ENCODE measurements around the gene IBTK. TPM values are rescaled to one million over a fixed set of nuclear protein-coding genes. Genes with fewer than 3 reads are reported as not detected.
"Not testable (repeated sequence)": the region's sequence is repeated elsewhere in the genome, so short reads cannot be mapped to it uniquely, and the experiment has no call there.

IBTK gene, protein sequence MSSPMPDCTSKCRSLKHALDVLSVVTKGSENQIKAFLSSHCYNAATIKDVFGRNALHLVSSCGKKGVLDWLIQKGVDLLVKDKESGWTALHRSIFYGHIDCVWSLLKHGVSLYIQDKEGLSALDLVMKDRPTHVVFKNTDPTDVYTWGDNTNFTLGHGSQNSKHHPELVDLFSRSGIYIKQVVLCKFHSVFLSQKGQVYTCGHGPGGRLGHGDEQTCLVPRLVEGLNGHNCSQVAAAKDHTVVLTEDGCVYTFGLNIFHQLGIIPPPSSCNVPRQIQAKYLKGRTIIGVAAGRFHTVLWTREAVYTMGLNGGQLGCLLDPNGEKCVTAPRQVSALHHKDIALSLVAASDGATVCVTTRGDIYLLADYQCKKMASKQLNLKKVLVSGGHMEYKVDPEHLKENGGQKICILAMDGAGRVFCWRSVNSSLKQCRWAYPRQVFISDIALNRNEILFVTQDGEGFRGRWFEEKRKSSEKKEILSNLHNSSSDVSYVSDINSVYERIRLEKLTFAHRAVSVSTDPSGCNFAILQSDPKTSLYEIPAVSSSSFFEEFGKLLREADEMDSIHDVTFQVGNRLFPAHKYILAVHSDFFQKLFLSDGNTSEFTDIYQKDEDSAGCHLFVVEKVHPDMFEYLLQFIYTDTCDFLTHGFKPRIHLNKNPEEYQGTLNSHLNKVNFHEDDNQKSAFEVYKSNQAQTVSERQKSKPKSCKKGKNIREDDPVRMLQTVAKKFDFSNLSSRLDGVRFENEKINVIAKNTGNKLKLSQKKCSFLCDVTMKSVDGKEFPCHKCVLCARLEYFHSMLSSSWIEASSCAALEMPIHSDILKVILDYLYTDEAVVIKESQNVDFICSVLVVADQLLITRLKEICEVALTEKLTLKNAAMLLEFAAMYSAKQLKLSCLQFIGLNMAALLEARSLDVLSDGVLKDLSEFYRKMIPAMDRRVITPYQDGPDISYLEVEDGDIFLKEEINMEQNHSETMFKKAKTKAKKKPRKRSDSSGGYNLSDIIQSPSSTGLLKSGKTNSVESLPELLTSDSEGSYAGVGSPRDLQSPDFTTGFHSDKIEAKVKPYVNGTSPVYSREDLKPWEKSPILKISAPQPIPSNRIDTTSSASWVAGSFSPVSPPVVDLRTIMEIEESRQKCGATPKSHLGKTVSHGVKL (N-terminal part only)
- polyA plus RNA-seq (2011; rRNA removed) (64.0 and 87.3 TPM in 2 replicates), polyA plus RNA-seq (2017; fragmentation: RNase III; extraction: RNeasy Plus Mini Kit Qiagen cat#74134 plus additional on column Dnase treatment) (32.3 to 34.2 TPM (median 32.5 TPM) in 3 replicates), polyA minus RNA-seq (2011; rRNA and poly(A)+ RNA removed) (50.9 and 56.6 TPM in 2 replicates)
- 7.7 and 8.5 TPM in 2 replicates for polyA plus RNA-seq (2012; cell fraction: cytosol; rRNA removed)
- 4.5 and 6.7 TPM in 2 replicates for polyA plus RNA-seq (2012; cell fraction: nucleus; rRNA removed)

DNA sequence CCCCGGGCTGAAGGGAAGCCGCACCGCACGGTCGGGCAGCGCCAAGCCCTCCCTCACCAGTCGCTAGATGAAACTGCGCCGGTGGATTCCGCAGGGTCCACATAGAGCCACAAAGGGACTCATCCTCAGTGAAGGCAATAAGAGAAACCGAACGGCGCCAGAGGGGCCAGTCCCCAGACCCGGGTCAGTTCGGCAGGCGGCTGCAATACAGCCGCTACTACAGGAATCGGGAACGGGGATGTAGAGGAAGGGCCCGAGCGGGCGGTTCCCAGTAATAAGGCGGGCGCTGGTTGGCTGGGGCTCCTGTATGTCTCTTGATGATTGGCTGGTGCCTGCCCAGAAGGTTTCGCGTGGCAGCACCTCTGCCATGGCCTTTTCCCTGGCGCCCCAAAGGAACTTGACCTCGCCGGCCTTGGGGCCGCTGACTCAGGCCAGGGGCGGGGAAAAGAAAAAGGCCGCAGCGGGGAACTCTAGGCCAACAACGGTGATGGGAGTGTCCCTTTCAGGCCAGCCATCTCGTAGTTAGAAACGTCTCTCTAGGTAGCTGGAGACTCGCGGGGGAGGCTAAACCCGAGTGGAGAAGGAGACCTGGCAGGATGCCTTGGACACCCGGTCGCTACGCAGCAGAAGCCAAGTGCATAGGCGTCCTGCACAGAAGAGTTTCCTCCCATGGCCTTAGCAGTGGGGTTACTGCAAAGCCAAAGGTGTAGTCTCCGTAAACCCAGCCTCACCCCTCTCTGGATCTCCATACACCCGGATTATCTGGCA is at the start of gene IBTK:
IBTK (minus strand) TSS at position 240 of the 768 bp plus-strand sequence. CDS start 7,258 bp downstream, outside the sequence.
- FAIRE-seq (no peak), DNase-seq (ENCODE audit: low read depth in 1 of 2, low spot score in 1 of 2) (peak; percentile 85 to 96), ATAC-seq (peak; percentile 90 to 92)
- no peak for TF ChIP-seq HOXB5 (CRISPR knock-in tag; IDR thresholded peaks at IDR 0.05)
- TF ChIP-seq, protein P1, sequence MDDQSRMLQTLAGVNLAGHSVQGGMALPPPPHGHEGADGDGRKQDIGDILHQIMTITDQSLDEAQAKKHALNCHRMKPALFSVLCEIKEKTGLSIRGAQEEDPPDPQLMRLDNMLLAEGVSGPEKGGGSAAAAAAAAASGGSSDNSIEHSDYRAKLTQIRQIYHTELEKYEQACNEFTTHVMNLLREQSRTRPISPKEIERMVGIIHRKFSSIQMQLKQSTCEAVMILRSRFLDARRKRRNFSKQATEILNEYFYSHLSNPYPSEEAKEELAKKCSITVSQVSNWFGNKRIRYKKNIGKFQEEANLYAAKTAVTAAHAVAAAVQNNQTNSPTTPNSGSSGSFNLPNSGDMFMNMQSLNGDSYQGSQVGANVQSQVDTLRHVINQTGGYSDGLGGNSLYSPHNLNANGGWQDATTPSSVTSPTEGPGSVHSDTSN (IDR thresholded peaks at IDR 0.05) = no peak
- peak; percentile 69 for TF ChIP-seq PHF8 (IDR thresholded peaks at IDR 0.05; ENCODE audit: borderline replicate concordance, low read depth)
- peak; percentile 36; the same call in 1 of the 2 replicates for TF ChIP-seq GATA3 (IDR thresholded peaks at IDR 0.05; ENCODE audit: borderline replicate concordance)
- no peak for TF ChIP-seq JUNB (IDR thresholded peaks at IDR 0.05)
- TF ChIP-seq EHF (CRISPR knock-in tag; IDR thresholded peaks at IDR 0.05) = no peak
- TF ChIP-seq FOSL2 (IDR thresholded peaks at IDR 0.05) = no peak
- peak; percentile 72 for TF ChIP-seq FOSL2 (CRISPR knock-in tag; IDR thresholded peaks at IDR 0.05)
- TF ChIP-seq, protein P2, sequence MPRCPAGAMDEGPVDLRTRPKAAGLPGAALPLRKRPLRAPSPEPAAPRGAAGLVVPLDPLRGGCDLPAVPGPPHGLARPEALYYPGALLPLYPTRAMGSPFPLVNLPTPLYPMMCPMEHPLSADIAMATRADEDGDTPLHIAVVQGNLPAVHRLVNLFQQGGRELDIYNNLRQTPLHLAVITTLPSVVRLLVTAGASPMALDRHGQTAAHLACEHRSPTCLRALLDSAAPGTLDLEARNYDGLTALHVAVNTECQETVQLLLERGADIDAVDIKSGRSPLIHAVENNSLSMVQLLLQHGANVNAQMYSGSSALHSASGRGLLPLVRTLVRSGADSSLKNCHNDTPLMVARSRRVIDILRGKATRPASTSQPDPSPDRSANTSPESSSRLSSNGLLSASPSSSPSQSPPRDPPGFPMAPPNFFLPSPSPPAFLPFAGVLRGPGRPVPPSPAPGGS (IDR thresholded peaks at IDR 0.05) = no peak
- TF ChIP-seq POLR2A (IDR thresholded peaks at IDR 0.05; ENCODE audit: low read length) = peak; percentile 25; the same call in 1 of the 2 replicates
- TF ChIP-seq JUN (IDR thresholded peaks at IDR 0.05) = peak in 1 of 2 experiments; percentile 47; a peak in 2 of 5 replicates
- Histone ChIP-seq H3K27ac (peak within 1 kb of the TSS; percentile 94 to 99), H3K4me2 (peak within 1 kb of the TSS; percentile 77), H3K4me3 (peak within 1 kb of the TSS; percentile 93), H3K9me3 (no peaks in the 10 kb centered on the region), H3K4me1 (peaks cover 40% of the 10 kb centered on the region)
- CTCF ChIA-PET = interaction anchor here (0.7 to 3.6 kb wide), 5 partner anchors 24 to 818 kb away, joined by 3 to 12 read pairs (median 7); partner anchors contain the start of gene UBE3D
- WGBS (ENCODE audit: missing lambda C conversion rate) = 0% methylated on average over 19 of the region's 45 CpGs
- POLR2A ChIA-PET = interaction anchor here (0.6 to 3.2 kb wide), 8 partner anchors 12 to 820 kb away, joined by 3 to 13 read pairs (median 4); partner anchors contain the start of genes DOP1A, TPBG and UBE3D

DNA sequence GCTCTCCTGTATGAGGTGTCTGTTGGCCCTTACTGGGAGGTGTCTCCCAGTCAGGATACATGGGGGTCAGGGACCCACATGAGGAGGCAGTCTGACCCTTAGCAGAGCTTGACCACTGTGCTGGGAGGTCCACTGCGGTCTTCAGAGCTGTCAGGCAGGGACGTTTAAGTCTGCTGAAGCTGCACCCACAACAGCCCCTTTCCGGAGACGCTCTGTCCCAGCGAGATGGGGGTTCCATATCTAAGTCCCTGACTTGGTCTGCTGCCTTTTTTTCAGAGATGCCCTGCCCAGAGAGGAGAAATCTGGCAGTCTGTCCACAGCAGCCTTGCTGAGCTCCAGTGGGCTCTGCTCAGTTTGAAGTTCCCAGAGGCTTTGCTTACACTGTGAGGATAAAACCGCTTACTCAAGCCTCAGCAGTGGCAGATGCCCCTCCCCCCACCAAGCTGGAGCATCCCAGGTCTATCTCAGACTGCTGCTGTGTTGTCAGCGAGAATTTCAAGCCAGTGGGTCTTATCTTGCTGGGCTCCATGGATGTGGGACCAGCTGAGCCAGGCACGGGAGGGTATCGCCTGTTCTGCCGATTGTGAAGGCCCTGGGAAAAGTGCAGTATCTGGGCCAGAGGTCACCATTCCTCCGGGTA is 36.3 kb upstream of the IBTK start:
- CTCF ChIA-PET = interaction anchor here (0.6 kb wide), 1 partner anchor 254 kb away, joined by 3 read pairs; no protein-coding TSS in a partner anchor
- Histone ChIP-seq H3K27ac (no peak overlapping the region), H3K4me1 (no peaks in the 10 kb centered on the region), H3K4me2 (no peak overlapping the region), H3K9me3 (no peaks in the 10 kb centered on the region), H3K4me3 (no peak overlapping the region)
- 64% methylated on average over 9 of the region's 11 CpGs for WGBS (ENCODE audit: missing lambda C conversion rate)
- POLR2A ChIA-PET = no interaction called here
- ATAC-seq (no peak), FAIRE-seq (no peak), DNase-seq (ENCODE audit: low read depth in 1 of 2, low spot score in 1 of 2) (no peak)
- TF ChIP-seq, protein P3, sequence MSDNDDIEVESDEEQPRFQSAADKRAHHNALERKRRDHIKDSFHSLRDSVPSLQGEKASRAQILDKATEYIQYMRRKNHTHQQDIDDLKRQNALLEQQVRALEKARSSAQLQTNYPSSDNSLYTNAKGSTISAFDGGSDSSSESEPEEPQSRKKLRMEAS (IDR thresholded peaks at IDR 0.05) = no peak

DNA sequence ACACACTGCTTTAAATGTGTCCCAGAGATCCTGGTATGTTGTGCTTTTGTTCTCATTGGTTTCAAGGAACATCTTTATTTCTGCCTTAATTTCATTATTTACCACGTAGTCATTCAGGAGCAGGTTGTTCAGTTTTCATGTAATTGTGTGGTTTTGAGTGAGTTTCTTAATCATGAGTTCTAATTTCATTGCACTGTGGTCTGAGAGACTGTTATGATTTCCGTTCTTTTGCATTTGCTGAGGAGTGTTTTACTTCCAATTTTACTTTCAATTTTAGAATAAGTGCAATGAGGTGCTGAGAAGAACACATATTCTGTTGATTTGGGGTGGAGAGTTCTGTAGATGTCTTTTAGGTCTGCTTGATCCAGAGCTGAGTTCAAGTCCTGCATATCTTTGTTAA is 34.0 kb upstream of the IBTK start:
- H3K4me1 ChIP-seq; H3K9me3 ChIP-seq; H3K4me3 ChIP-seq; DNase-seq (ENCODE audit: low read depth in 1 of 2, low spot score in 1 of 2); POLR2A ChIA-PET; CTCF ChIA-PET; H3K4me2 ChIP-seq; ATAC-seq; FAIRE-seq; H3K27ac ChIP-seq: not testable (repeated sequence)
- WGBS (ENCODE audit: missing lambda C conversion rate) = 43% methylated on average over 2 of the region's 2 CpGs
